ENCODE data around the gene DACH1.

Gene DACH1

DNA sequence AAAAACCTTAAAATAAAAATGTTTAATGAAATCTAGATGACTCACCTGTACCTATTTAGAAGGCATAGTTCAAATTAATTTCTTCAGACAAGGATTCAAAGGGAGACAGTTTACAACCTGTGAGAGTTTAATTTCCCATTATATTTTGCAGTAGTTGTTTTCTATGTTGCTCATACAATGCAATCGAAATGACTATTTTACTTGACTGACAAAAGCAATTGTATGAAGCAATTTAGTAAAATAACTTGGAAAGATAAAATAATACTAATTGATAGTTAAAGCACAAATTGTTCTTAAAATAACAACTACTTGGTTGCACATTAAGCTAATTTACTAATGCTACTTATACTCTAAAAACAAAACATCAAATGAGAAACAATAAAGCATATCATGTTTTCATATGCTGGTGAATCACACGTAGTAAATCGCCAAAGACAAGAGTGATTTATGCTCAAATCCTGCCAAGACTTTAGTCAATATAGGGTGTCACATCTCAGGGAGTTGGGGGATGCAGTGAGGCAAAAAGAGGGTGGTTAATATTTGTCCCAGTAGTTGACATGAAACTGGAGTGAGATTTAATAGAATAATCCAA, 6.4 kb downstream of the DACH1 start:
- H3K23ac ChIP-seq (ENCODE audit: low read length) = no peak overlapping the region
- peaks cover 6% of the 10 kb centered on the region for H3K27me3 ChIP-seq (ENCODE audit: insufficient read depth, low read length, poor library complexity)

DNA sequence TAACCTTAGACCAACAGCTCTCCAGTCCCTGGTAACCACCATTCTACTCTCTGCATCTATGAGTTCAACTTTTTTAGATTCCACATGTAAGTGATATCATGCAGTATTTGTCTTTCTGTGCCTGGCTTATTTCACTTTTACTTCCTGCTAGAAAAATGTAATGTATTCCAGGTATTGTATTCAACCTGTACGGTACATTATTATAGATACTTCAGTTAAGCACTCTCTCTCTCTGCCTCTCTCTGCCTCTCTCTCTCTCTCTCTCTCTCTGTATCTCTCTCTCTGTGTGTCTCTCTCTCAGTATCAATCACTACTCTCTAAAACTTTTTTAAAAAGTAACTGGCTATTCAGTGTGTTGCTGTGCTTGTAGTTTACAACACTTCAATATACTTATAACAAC, 8.4 kb downstream of the DACH1 start:
- H2AK5ac ChIP-seq (ENCODE audit: low read length) = no peak overlapping the region
- H4K5ac ChIP-seq (ENCODE audit: low read length) = no peak overlapping the region
- H4K8ac ChIP-seq (ENCODE audit: low read depth, low read length) = no peak overlapping the region
- no peak for DNase-seq
- H3K4ac ChIP-seq (ENCODE audit: low read depth, low read length) = no peak overlapping the region
- no peak overlapping the region for H3K23ac ChIP-seq (ENCODE audit: low read length)
- H3K4me1 ChIP-seq (ENCODE audit: control insufficient read depth, low read depth, low read length) = no peaks in the 10 kb centered on the region
- no peak overlapping the region for H3K56ac ChIP-seq (ENCODE audit: low read length)
- H3K27me3 ChIP-seq (ENCODE audit: insufficient read depth, low read length, poor library complexity) = no peaks in the 10 kb centered on the region
- H3K27ac ChIP-seq (ENCODE audit: low read depth, low read length) = no peak overlapping the region
- no peak overlapping the region for H3K9ac ChIP-seq (ENCODE audit: low read length)
- no peak overlapping the region for H2BK15ac ChIP-seq (replicated peaks; ENCODE audit: low read depth)
- H3K79me1 ChIP-seq (ENCODE audit: low read length) = no peaks in the 10 kb centered on the region
- no peak overlapping the region for H2BK120ac ChIP-seq (ENCODE audit: low read depth, low read length)
- no peak overlapping the region for H2BK5ac ChIP-seq (ENCODE audit: low read length)
- WGBS (ENCODE audit: extremely low coverage, insufficient coverage, low lambda C conversion rate) = no CpG with 5 or more reads among the region's 1 CpG
- no peak overlapping the region for H3K18ac ChIP-seq (ENCODE audit: low read length)
- no peaks in the 10 kb centered on the region for H3K36me3 ChIP-seq (ENCODE audit: control insufficient read depth, insufficient read depth, low read length)
- no peaks in the 10 kb centered on the region for H3K79me2 ChIP-seq (ENCODE audit: control insufficient read depth, insufficient read depth, low read length)
- no peak overlapping the region for H3K4me3 ChIP-seq (ENCODE audit: low read length)
- H3K4me2 ChIP-seq (ENCODE audit: low read length) = no peak overlapping the region

More for the DNA sequence above, 6.4 kb downstream of the DACH1 start:
- no peak overlapping the region for H3K9ac ChIP-seq (ENCODE audit: low read length)
- no peak overlapping the region for H3K56ac ChIP-seq (ENCODE audit: low read length)
- no peak overlapping the region for H3K4me2 ChIP-seq (ENCODE audit: low read length)
- no peak overlapping the region for H2BK120ac ChIP-seq (ENCODE audit: low read depth, low read length)
- H3K4ac ChIP-seq (ENCODE audit: low read depth, low read length) = no peak overlapping the region
- H3K18ac ChIP-seq (ENCODE audit: low read length) = no peak overlapping the region
- no peaks in the 10 kb centered on the region for H3K79me1 ChIP-seq (ENCODE audit: low read length)
- H3K27ac ChIP-seq (ENCODE audit: low read depth, low read length) = no peak overlapping the region
- DNase-seq = no peak
- H4K5ac ChIP-seq (ENCODE audit: low read length) = no peak overlapping the region
- H3K79me2 ChIP-seq (ENCODE audit: control insufficient read depth, insufficient read depth, low read length) = no peaks in the 10 kb centered on the region
- H3K36me3 ChIP-seq (ENCODE audit: control insufficient read depth, insufficient read depth, low read length) = no peaks in the 10 kb centered on the region
- H2AK5ac ChIP-seq (ENCODE audit: low read length) = no peak overlapping the region
- H4K8ac ChIP-seq (ENCODE audit: low read depth, low read length) = no peak overlapping the region
- H2BK15ac ChIP-seq (replicated peaks; ENCODE audit: low read depth) = no peak overlapping the region
- no peak overlapping the region for H2BK5ac ChIP-seq (ENCODE audit: low read length)
- no peaks in the 10 kb centered on the region for H3K4me1 ChIP-seq (ENCODE audit: control insufficient read depth, low read depth, low read length)
- WGBS (ENCODE audit: extremely low coverage, insufficient coverage, low lambda C conversion rate) = no CpG with 5 or more reads among the region's 3 CpGs
- no peak overlapping the region for H3K4me3 ChIP-seq (ENCODE audit: low read length)

DNA sequence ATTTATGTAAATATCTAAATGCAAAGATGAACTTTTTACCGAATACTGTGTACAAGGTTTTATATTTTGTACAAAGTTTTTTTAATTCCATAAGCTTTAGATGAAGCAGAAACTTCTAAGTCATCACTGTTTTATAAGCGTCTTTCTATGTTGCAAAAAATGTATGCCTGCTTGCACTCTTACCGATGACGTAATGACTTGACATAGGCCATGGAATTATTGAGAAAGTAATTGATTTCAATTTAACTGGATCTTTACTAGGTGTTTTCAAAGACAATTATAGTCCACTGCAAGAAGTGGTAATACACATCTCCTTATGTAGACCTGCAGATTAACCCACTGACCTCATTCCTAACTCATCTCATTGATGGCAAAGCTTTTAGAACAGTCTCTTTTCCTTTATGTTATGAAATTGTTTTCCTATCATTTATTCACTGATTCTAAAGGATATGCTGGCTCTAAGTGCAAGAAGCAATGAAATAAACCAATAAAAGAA, 10.4 kb downstream of the DACH1 start:
- no peak overlapping the region for H4K5ac ChIP-seq (ENCODE audit: low read length)
- no peak overlapping the region for H2BK120ac ChIP-seq (ENCODE audit: low read depth, low read length)
- H2AK5ac ChIP-seq (ENCODE audit: low read length) = no peak overlapping the region
- no CpG with 5 or more reads among the region's 4 CpGs for WGBS (ENCODE audit: extremely low coverage, insufficient coverage, low lambda C conversion rate)
- H3K56ac ChIP-seq (ENCODE audit: low read length) = no peak overlapping the region
- no peaks in the 10 kb centered on the region for H3K27me3 ChIP-seq (ENCODE audit: insufficient read depth, low read length, poor library complexity)
- no peaks in the 10 kb centered on the region for H3K36me3 ChIP-seq (ENCODE audit: control insufficient read depth, insufficient read depth, low read length)
- H3K4ac ChIP-seq (ENCODE audit: low read depth, low read length) = no peak overlapping the region
- H3K27ac ChIP-seq (ENCODE audit: low read depth, low read length) = no peak overlapping the region
- no peak overlapping the region for H3K9ac ChIP-seq (ENCODE audit: low read length)
- no peaks in the 10 kb centered on the region for H3K4me1 ChIP-seq (ENCODE audit: control insufficient read depth, low read depth, low read length)
- no peak overlapping the region for H3K4me3 ChIP-seq (ENCODE audit: low read length)
- H3K4me2 ChIP-seq (ENCODE audit: low read length) = no peak overlapping the region
- no peak for DNase-seq
- H3K79me2 ChIP-seq (ENCODE audit: control insufficient read depth, insufficient read depth, low read length) = no peaks in the 10 kb centered on the region
- no peak overlapping the region for H3K18ac ChIP-seq (ENCODE audit: low read length)
- H3K23ac ChIP-seq (ENCODE audit: low read length) = no peak overlapping the region
- no peak overlapping the region for H2BK15ac ChIP-seq (replicated peaks; ENCODE audit: low read depth)
- no peak overlapping the region for H4K8ac ChIP-seq (ENCODE audit: low read depth, low read length)
- no peak overlapping the region for H2BK5ac ChIP-seq (ENCODE audit: low read length)
- H3K79me1 ChIP-seq (ENCODE audit: low read length) = no peaks in the 10 kb centered on the region

DNA sequence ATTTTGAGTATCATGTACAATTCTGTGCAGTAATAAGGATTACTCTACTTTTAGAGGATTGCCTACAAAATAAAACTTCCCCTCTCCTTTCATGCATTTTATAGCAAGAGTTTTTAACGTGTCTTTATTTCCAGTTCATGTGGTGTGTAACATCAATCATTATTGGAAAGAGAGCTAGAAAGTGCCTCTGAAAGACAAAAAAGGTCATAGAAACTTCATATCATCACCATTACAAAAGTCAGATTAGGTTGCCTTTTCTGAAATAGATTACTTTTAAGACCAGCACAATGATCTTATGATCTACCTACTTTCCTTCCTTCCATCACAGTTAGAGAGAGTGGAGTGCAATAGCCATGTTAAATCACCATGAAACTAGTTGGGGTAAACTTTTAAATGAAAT, 12.6 kb downstream of the DACH1 start:
- no CpG with 5 or more reads among the region's 1 CpG for WGBS (ENCODE audit: extremely low coverage, insufficient coverage, low lambda C conversion rate)
- H3K18ac ChIP-seq (ENCODE audit: low read length) = no peak overlapping the region
- H3K9ac ChIP-seq (ENCODE audit: low read length) = no peak overlapping the region
- no peaks in the 10 kb centered on the region for H3K4me1 ChIP-seq (ENCODE audit: control insufficient read depth, low read depth, low read length)
- DNase-seq = no peak
- H3K36me3 ChIP-seq (ENCODE audit: control insufficient read depth, insufficient read depth, low read length) = no peaks in the 10 kb centered on the region
- H3K56ac ChIP-seq (ENCODE audit: low read length) = no peak overlapping the region
- H3K4me3 ChIP-seq (ENCODE audit: low read length) = no peak overlapping the region
- H2AK5ac ChIP-seq (ENCODE audit: low read length) = no peak overlapping the region
- H3K79me1 ChIP-seq (ENCODE audit: low read length) = no peaks in the 10 kb centered on the region
- no peak overlapping the region for H2BK5ac ChIP-seq (ENCODE audit: low read length)
- H2BK120ac ChIP-seq (ENCODE audit: low read depth, low read length) = no peak overlapping the region
- no peak overlapping the region for H3K23ac ChIP-seq (ENCODE audit: low read length)
- H3K4ac ChIP-seq (ENCODE audit: low read depth, low read length) = no peak overlapping the region
- H3K79me2 ChIP-seq (ENCODE audit: control insufficient read depth, insufficient read depth, low read length) = no peaks in the 10 kb centered on the region
- no peak overlapping the region for H4K5ac ChIP-seq (ENCODE audit: low read length)
- no peak overlapping the region for H4K8ac ChIP-seq (ENCODE audit: low read depth, low read length)
- H2BK15ac ChIP-seq (replicated peaks; ENCODE audit: low read depth) = no peak overlapping the region
- no peaks in the 10 kb centered on the region for H3K27me3 ChIP-seq (ENCODE audit: insufficient read depth, low read length, poor library complexity)
- no peak overlapping the region for H3K4me2 ChIP-seq (ENCODE audit: low read length)
- no peak overlapping the region for H3K27ac ChIP-seq (ENCODE audit: low read depth, low read length)

DNA sequence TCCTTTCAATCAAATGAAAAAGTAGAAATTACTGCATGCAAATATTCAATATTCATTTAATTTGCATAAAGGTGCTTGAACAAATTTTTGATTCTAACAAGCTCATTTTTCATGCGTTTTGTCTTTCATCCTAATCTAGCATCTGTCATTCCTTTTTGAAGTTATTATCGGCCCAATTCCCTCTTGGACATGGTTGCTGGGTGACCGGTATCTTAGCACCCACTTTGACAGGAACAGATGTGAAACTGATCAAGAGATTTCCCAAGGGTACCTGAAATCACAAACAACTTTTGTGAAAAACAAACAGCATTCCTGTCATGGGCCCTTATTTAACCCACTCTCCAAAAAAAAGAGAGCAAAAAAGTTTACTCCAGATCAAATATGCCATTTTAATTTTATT, 13.3 kb downstream of the DACH1 start:
- Histone ChIP-seq H4K5ac (ENCODE audit: low read length) (no peak overlapping the region), H2BK5ac (ENCODE audit: low read length) (no peak overlapping the region), H3K27me3 (ENCODE audit: insufficient read depth, low read length, poor library complexity) (no peaks in the 10 kb centered on the region), H3K4me3 (ENCODE audit: low read length) (no peak overlapping the region), H3K4me2 (ENCODE audit: low read length) (no peak overlapping the region), H3K79me1 (ENCODE audit: low read length) (no peaks in the 10 kb centered on the region), H3K4ac (ENCODE audit: low read depth, low read length) (no peak overlapping the region), H3K18ac (ENCODE audit: low read length) (no peak overlapping the region), H3K4me1 (ENCODE audit: control insufficient read depth, low read depth, low read length) (no peaks in the 10 kb centered on the region), H3K56ac (ENCODE audit: low read length) (no peak overlapping the region), H3K27ac (ENCODE audit: low read depth, low read length) (no peak overlapping the region), H2BK120ac (ENCODE audit: low read depth, low read length) (no peak overlapping the region), H3K79me2 (ENCODE audit: control insufficient read depth, insufficient read depth, low read length) (no peaks in the 10 kb centered on the region), H2AK5ac (ENCODE audit: low read length) (no peak overlapping the region), H4K8ac (ENCODE audit: low read depth, low read length) (no peak overlapping the region), H2BK15ac (replicated peaks; ENCODE audit: low read depth) (no peak overlapping the region), H3K23ac (ENCODE audit: low read length) (no peak overlapping the region), H3K36me3 (ENCODE audit: control insufficient read depth, insufficient read depth, low read length) (no peaks in the 10 kb centered on the region), H3K9ac (ENCODE audit: low read length) (no peak overlapping the region)
- no peak for DNase-seq
- WGBS (ENCODE audit: extremely low coverage, insufficient coverage, low lambda C conversion rate) = no CpG with 5 or more reads among the region's 3 CpGs

- WGBS (ENCODE audit: extremely low coverage, insufficient coverage, low lambda C conversion rate) = no CpG with 5 or more reads among the region's 2 CpGs
- Histone ChIP-seq H3K4me1 (ENCODE audit: control insufficient read depth, low read depth, low read length) (no peaks in the 10 kb centered on the region), H3K27me3 (ENCODE audit: insufficient read depth, low read length, poor library complexity) (no peaks in the 10 kb centered on the region)
Observed at GRCh38 chr13:71852736-71853135, 14.3 kb downstream of the DACH1 start.

More at GRCh38 chr13:71852736-71853135, 14.3 kb downstream of the DACH1 start:
- H3K9ac ChIP-seq (ENCODE audit: low read length) = no peak overlapping the region
- no peak overlapping the region for H4K8ac ChIP-seq (ENCODE audit: low read depth, low read length)
- no peak overlapping the region for H3K18ac ChIP-seq (ENCODE audit: low read length)
- H3K79me2 ChIP-seq (ENCODE audit: control insufficient read depth, insufficient read depth, low read length) = no peaks in the 10 kb centered on the region
- no peak overlapping the region for H3K23ac ChIP-seq (ENCODE audit: low read length)
- H3K56ac ChIP-seq (ENCODE audit: low read length) = no peak overlapping the region
- no peak overlapping the region for H3K4me3 ChIP-seq (ENCODE audit: low read length)
- no peaks in the 10 kb centered on the region for H3K79me1 ChIP-seq (ENCODE audit: low read length)
- H3K4ac ChIP-seq (ENCODE audit: low read depth, low read length) = no peak overlapping the region
- H3K4me2 ChIP-seq (ENCODE audit: low read length) = no peak overlapping the region
- H3K27ac ChIP-seq (ENCODE audit: low read depth, low read length) = no peak overlapping the region
- H2BK15ac ChIP-seq (replicated peaks; ENCODE audit: low read depth) = no peak overlapping the region
- no peak overlapping the region for H2AK5ac ChIP-seq (ENCODE audit: low read length)
- no peak for DNase-seq
- H4K5ac ChIP-seq (ENCODE audit: low read length) = no peak overlapping the region
- H2BK120ac ChIP-seq (ENCODE audit: low read depth, low read length) = no peak overlapping the region
- H3K36me3 ChIP-seq (ENCODE audit: control insufficient read depth, insufficient read depth, low read length) = no peaks in the 10 kb centered on the region
- no peak overlapping the region for H2BK5ac ChIP-seq (ENCODE audit: low read length)
